Keratinocyte (primary cell): Measurements from ENCODE around the gene PLPPR1. TPM values are rescaled to one million over a fixed set of nuclear protein-coding genes. Genes with fewer than 3 reads are reported as not detected.

Experiments
- DNase-seq: peaks from one replicate; pipeline ENCODE4 v3.0.0-alpha.2; 2011; ENCODE audit warnings: low read depth, missing footprints, low spot score
- FAIRE-seq: peaks from 2 replicates; lab custom pipeline; 2011; peaks lifted over from hg19 to GRCh38; lab: Jason Lieb, UNC
- H2AFZ ChIP-seq: 2 replicates; pipeline ENCODE4 v1.6.0; 2012; ENCODE audit warnings: low read length, control low read depth, inconsistent platforms; ENCODE audit not compliant: control insufficient read depth
- H3K27ac ChIP-seq: 2 replicates; pipeline ENCODE4 v1.5.1; 2011; ENCODE audit warnings: low read length; ENCODE audit not compliant: control insufficient read depth, insufficient read depth
- H3K27me3 ChIP-seq: 3 replicates; pipeline ENCODE4 v1.6.0; 2011; ENCODE audit warnings: low read length; ENCODE audit not compliant: control insufficient read depth, insufficient read depth; ENCODE audit errors: extremely low read depth
- H3K36me3 ChIP-seq, 2 experiments: 2 replicates in 1 of 2; 3 replicates in 1 of 2; pipeline ENCODE4 v1.5.1; 2011; ENCODE audit warnings: low read length in 2 of 2, mild to moderate bottlenecking in 1 of 2; ENCODE audit not compliant: control insufficient read depth in 2 of 2, insufficient read depth in 2 of 2; ENCODE audit errors: extremely low read depth in 1 of 2
- H3K4me1 ChIP-seq: 3 replicates; pipeline ENCODE4 v1.5.1; 2011; ENCODE audit warnings: low read length; ENCODE audit not compliant: control insufficient read depth, insufficient read depth; ENCODE audit errors: extremely low read depth
- H3K4me2 ChIP-seq: 3 replicates; pipeline ENCODE4 v1.6.0; 2011; ENCODE audit warnings: low read depth, low read length; ENCODE audit not compliant: control insufficient read depth, insufficient read depth; ENCODE audit errors: extremely low read depth
- H3K4me3 ChIP-seq, 3 experiments: fragments of 200-600 bp in 1 of 3; sonication (generic) in 1 of 3; 2 replicates in 2 of 3; 3 replicates in 1 of 3; pipeline ENCODE4 v1.5.1; 2011 to 2016; ENCODE audit warnings: low read length in 3 of 3, mild to moderate bottlenecking in 3 of 3, control low read depth in 2 of 3, inconsistent platforms in 1 of 3, low read depth in 1 of 3, mixed read lengths in 1 of 3, mixed run types in 1 of 3, moderate library complexity in 1 of 3; ENCODE audit not compliant: control insufficient read depth in 2 of 3, insufficient read depth in 2 of 3; ENCODE audit errors: extremely low read depth in 1 of 3
- H3K79me2 ChIP-seq: 2 replicates; pipeline ENCODE4 v1.6.0; 2012; ENCODE audit warnings: low read length; ENCODE audit not compliant: control insufficient read depth, insufficient read depth
- H3K9ac ChIP-seq: 3 replicates; pipeline ENCODE4 v1.6.0; 2011; ENCODE audit warnings: low read length; ENCODE audit not compliant: control insufficient read depth, insufficient read depth; ENCODE audit errors: extremely low read depth
- H3K9me1 ChIP-seq: 3 replicates; pipeline ENCODE4 v1.6.0; 2011; ENCODE audit warnings: low read length; ENCODE audit not compliant: control insufficient read depth, insufficient read depth; ENCODE audit errors: extremely low read depth
- H3K9me3 ChIP-seq: 2 replicates; pipeline ENCODE4 v1.5.1; 2012; ENCODE audit warnings: low read depth, low read length; ENCODE audit not compliant: control insufficient read depth
- H4K20me1 ChIP-seq: 3 replicates; pipeline ENCODE4 v1.6.0; 2011; ENCODE audit warnings: low read length; ENCODE audit not compliant: control insufficient read depth, insufficient read depth; ENCODE audit errors: extremely low read depth
- EZH2 ChIP-seq: IDR thresholded peaks from one replicate; pipeline ENCODE4 v1.6.1; 2012; ENCODE audit warnings: inconsistent platforms, mild to moderate bottlenecking, low read length, moderate library complexity
- dilution Hi-C: fragments of 300-500 bp; cut with MboI; formaldehyde crosslinking; loops from one replicate; pipeline ENCODE4 v1.7.0; 2020; ENCODE audit warnings: low sequenced_read_pairs; ENCODE audit not compliant: extremely low pct_ligation_motif_present
- polyA plus RNA-seq, 5 experiments: library from polyadenylated mRNA; depleted of rRNA in 3 of 5; stranded (reverse) in 3 of 5; stranded (forward) in 1 of 5; unstranded in 1 of 5; fragments of >200 nt; gene quantifications; 1 replicate in 1 of 5; 2 replicates in 3 of 5; 3 replicates in 1 of 5; pipeline versions ENCODE4 v1.2.1 to v1.2.3, GENCODE V29; 2011 to 2012; ENCODE audit warnings: missing spikeins in 2 of 5, low read depth in 1 of 5, low replicate concordance in 1 of 5
- TF ChIP-seq, protein P1 (sequence below), 3 experiments: IDR thresholded peaks in 1 of 3; conservative IDR thresholded peaks in 1 of 3; optimal IDR thresholded peaks in 1 of 3; 2 replicates in 2 of 3; 3 replicates in 1 of 3; pipeline versions ENCODE3 to v1.5.1; 2011; ENCODE audit warnings: low read length in 3 of 3, mild to moderate bottlenecking in 3 of 3, moderate library complexity in 2 of 3, control low read depth in 1 of 3, inconsistent platforms in 1 of 3; ENCODE audit not compliant: insufficient read depth in 2 of 3; ENCODE audit errors: extremely low read depth in 1 of 3

PLPPR1 gene
- polyA plus RNA-seq, 1 donor (not counting 4 experiments of a cell fraction or from before 2014, with no cell fraction given), result not detected

DNA sequence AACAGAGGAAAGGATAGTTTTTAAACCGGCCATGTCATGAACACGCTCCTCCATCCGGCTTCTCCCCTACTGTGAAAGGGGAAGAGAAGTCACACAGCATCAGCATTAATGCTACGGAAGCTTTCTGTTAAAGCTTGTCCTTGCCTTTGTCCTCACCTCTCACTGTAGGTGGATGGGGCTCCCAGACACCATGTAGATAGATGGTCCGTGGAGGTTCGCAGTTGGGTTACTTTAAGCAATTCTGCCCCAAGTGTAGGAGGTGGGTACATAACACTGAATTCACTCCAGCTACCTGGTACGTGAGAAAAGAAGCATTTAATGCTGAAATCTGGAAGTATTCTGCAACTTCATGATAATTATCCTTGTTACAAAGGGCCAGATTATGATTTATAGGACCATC lies 190.5 kb downstream of the PLPPR1 start:
- H3K27ac ChIP-seq, result no peak overlapping the region

DNA sequence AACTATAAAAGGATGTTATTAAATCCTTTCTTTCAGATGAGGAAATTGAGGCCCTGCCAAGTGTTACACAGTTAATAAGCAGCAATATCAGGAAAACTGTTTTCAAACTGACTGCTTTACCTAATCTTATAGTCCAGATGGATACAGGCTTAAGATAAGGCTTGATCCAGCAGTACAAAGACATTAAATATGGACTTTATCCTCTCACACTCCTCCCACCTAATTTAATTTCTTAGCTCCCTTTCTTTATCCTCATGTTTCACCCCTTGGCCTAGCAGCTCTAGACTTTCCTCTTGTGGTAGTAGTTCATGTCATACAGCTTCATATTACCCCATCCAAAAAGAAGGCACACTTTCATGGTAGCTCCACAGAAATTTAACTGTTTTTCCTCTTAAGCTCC lies 191.8 kb downstream of the PLPPR1 start:
- dilution Hi-C loops, result no loop called here
- H3K79me2 ChIP-seq, result no peaks in the 10 kb centered on the region
- TF ChIP-seq, protein P1, sequence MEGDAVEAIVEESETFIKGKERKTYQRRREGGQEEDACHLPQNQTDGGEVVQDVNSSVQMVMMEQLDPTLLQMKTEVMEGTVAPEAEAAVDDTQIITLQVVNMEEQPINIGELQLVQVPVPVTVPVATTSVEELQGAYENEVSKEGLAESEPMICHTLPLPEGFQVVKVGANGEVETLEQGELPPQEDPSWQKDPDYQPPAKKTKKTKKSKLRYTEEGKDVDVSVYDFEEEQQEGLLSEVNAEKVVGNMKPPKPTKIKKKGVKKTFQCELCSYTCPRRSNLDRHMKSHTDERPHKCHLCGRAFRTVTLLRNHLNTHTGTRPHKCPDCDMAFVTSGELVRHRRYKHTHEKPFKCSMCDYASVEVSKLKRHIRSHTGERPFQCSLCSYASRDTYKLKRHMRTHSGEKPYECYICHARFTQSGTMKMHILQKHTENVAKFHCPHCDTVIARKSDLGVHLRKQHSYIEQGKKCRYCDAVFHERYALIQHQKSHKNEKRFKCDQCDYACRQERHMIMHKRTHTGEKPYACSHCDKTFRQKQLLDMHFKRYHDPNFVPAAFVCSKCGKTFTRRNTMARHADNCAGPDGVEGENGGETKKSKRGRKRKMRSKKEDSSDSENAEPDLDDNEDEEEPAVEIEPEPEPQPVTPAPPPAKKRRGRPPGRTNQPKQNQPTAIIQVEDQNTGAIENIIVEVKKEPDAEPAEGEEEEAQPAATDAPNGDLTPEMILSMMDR (optimal IDR thresholded peaks at IDR 0.05 in 1 of 3, IDR thresholded peaks at IDR 0.05 in 1 of 3, conservative IDR thresholded peaks at IDR 0.05 in 1 of 3; ENCODE audit: extremely low read depth in 1 of 3, insufficient read depth in 2 of 3, low read length in 3 of 3), result no peak
- no peak for TF ChIP-seq EZH2
- no peaks in the 10 kb centered on the region for H3K4me1 ChIP-seq
- no peak overlapping the region for H3K4me2 ChIP-seq
- H2AFZ ChIP-seq, result no peak overlapping the region
- no peak overlapping the region for H3K4me3 ChIP-seq
- no peaks in the 10 kb centered on the region for H3K9me3 ChIP-seq
- no peaks in the 10 kb centered on the region for H3K9me1 ChIP-seq
- H3K27me3 ChIP-seq, result no peaks in the 10 kb centered on the region
- FAIRE-seq (no peak), DNase-seq (no peak)
- H4K20me1 ChIP-seq, result no peaks in the 10 kb centered on the region
- H3K27ac ChIP-seq, result no peak overlapping the region
- H3K9ac ChIP-seq, result no peak overlapping the region
- no peaks in the 10 kb centered on the region for H3K36me3 ChIP-seq

More for the DNA sequence above, 190.5 kb downstream of the PLPPR1 start:
- Histone ChIP-seq H4K20me1 (no peaks in the 10 kb centered on the region), H3K9me1 (no peaks in the 10 kb centered on the region), H3K4me1 (no peaks in the 10 kb centered on the region), H3K27me3 (no peaks in the 10 kb centered on the region), H3K4me3 (no peak overlapping the region), H3K36me3 (no peaks in the 10 kb centered on the region), H3K79me2 (no peaks in the 10 kb centered on the region), H3K4me2 (no peak overlapping the region), H2AFZ (no peak overlapping the region), H3K9me3 (no peaks in the 10 kb centered on the region), H3K9ac (no peak overlapping the region)
- dilution Hi-C loops, result no loop called here
- TF ChIP-seq, protein P1 (optimal IDR thresholded peaks at IDR 0.05 in 1 of 3, IDR thresholded peaks at IDR 0.05 in 1 of 3, conservative IDR thresholded peaks at IDR 0.05 in 1 of 3; ENCODE audit: extremely low read depth in 1 of 3, insufficient read depth in 2 of 3, low read length in 3 of 3), result no peak
- no peak for TF ChIP-seq EZH2
- FAIRE-seq, result no peak
- DNase-seq, result no peak
